Aortic smooth muscle cell (primary cell): ENCODE results near the gene RNU2-1. TPM values are rescaled to one million over a fixed set of nuclear protein-coding genes. Genes with fewer than 3 reads are reported as not detected.

Experiments
- total RNA-seq: library from RNA; depleted of rRNA; stranded (reverse); fragments of >200 nt; gene quantifications from 2 replicates; pipeline ENCODE4 v1.2.3, GENCODE V29; 2014

Gene RNU2-1
- total RNA-seq: not detected in 2 replicates

DNA sequence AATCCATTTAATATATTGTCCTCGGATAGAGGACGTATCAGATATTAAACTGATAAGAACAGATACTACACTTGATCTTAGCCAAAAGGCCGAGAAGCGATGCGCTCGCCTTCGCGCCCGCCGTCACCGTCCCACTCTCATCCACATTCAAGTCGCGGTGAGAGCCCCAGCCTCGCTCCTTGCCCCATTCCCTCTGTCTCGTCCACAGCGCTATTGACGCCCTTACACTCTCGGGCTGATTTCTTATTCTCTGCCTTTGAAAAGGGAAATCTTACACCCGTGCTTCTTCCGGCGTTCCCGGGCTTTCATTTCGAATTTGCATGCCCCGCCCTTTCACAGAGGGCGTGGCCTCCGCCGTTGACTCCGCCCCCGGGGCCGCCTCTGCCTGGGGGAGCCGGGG lies at the start of gene RNU2-1:
Gene RNU2-1, minus strand, starts transcription at position 101 of the 400 bp plus-strand sequence.

DNA sequence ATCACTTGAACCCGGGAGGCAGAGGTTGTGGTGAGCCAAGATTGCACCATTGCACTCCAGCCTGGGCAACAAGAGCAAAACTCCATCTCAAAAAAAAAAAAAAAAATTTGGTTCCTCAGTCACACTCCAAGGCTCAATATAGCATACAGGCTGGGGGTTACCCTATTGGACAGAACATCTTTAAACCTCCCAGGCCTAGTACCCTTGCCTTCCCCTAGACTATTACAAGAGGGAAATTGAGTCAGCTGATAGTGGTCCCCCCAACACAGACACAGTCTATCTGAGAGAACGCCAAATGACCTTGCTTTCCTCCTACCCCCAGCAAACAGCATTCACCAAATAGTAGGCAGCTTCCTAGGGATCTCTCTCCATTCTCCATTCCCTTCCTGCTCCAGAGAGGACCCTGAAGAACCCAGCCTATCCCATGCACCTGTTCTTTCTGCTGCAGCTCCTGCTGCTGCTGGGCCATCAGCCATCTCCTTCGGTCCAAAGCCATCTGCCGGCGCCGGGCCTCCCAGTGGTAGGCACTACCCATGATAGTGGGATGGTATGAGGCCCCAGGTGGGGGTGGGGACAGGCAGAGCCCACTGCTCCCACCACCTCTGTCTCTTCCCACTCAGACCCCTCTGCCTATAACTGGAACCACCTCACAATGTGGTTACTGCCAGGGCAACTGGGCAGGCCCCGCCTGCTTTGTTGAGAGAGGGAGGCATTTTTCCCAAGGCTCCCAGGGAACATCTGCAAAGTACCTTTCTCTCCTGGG lies 5.6 kb downstream of the RNU2-1 start, which contains the start of gene CCDC200:
Gene CCDC200, minus strand, starts transcription at position 604 of the 763 bp plus-strand sequence. Its CDS starts 69 bp downstream, at position 535.

DNA sequence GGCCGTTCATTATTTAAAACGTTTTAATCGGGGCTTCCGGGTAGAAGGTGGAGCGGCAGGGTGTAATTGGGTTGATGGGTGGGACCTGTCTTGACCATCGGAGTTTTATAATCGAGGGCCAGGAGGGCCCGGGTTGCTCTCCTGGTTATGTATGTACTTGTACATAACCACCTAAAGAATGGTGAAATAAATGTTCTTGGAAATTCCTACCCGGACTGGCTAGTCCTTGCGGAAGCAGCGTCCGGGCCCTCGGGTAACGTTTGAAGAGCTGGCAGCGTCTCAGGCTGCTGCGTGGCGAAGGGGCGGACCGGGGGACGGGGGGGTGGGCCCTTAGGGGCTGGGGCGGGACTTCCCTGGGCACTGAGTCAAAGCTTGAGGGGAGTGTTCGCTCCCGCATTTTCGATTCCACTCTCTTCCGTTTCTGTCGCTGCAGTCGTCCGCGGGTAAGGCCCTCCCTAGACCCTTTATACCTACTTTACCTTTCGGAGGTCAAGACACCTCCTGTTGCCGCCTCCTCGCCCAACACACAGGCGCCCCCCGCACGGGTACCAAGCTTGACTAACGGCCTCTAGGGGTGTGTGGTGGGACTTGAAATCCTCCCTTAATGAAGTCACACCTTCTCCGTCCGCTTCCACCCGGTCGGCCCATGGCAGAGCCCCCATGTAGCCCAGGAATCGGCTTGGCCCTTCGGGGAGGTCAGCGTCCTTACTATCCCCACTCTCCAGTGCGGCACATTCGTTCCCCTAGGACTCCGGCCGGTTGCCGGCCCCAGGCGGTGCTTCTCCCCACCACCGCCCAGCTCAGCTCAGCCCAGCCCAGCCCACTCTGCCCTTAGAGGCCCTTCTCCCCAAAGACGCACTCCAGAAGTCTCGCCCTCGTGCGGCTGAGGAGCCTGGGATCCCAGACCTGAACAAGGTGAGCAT lies 22.0 kb downstream of the RNU2-1 start, which contains the start of gene TMEM106A:
Gene TMEM106A, plus strand, starts transcription at position 396 of the 923 bp plus-strand sequence. CDS start 1,167 bp downstream, outside the sequence.

Other genes with a start within 250 kb of the RNU2-1 start
- gene RPL27, start 235.6 kb downstream of the RNU2-1 start, total RNA-seq: 1,070 and 1,150 TPM in 2 replicates
- gene IFI35, start 227.2 kb downstream of the RNU2-1 start, total RNA-seq: 35.9 and 40.0 TPM in 2 replicates
- gene VAT1, start 211.6 kb downstream of the RNU2-1 start, total RNA-seq: 187 and 189 TPM in 2 replicates
- gene RND2, start 208.7 kb downstream of the RNU2-1 start, total RNA-seq: 0.12 and 0.13 TPM in 2 replicates
- gene BRCA1, start 108.6 kb downstream of the RNU2-1 start, total RNA-seq: 15.0 and 25.8 TPM in 2 replicates
- 127 and 131 TPM in 2 replicates for gene NBR1, start 62.8 kb downstream of the RNU2-1 start, total RNA-seq
- gene TMEM106A, start 22.1 kb downstream of the RNU2-1 start, total RNA-seq: 3.0 and 3.6 TPM in 2 replicates
- 0.92 TPM in 1 of 2 replicates, not detected in the other for gene CCDC200, start 5.4 kb downstream of the RNU2-1 start, total RNA-seq
- gene ARL4D, start 165.0 kb upstream of the RNU2-1 start, total RNA-seq: 16.9 and 19.5 TPM in 2 replicates
- 48.1 and 50.6 TPM in 2 replicates for gene DHX8, start 250.0 kb upstream of the RNU2-1 start, total RNA-seq